Epithelial cell of esophagus (primary cell): Measurements from ENCODE around the gene SLC35F3.

ENCODE experiments used
- DNase-seq: peaks from one replicate; pipeline ENCODE4 v3.0.0; 2010; ENCODE audit warnings: low read depth
- H3K4me3 ChIP-seq: 2 replicates; pipeline ENCODE4 v1.5.1; 2011; ENCODE audit warnings: mild to moderate bottlenecking, low read length, control low read depth
- TF ChIP-seq, protein P1 (sequence below): IDR thresholded peaks from 2 replicates; pipeline ENCODE4 v1.5.1; 2011; ENCODE audit warnings: low read depth, mild to moderate bottlenecking, low read length, control low read depth, inconsistent platforms; ENCODE audit not compliant: insufficient read depth; ENCODE audit errors: missing control alignments

SLC35F3 gene

GRCh38 chr1:234103198-234103597 is 198.7 kb downstream of the SLC35F3 start:
- TF ChIP-seq, protein P1, sequence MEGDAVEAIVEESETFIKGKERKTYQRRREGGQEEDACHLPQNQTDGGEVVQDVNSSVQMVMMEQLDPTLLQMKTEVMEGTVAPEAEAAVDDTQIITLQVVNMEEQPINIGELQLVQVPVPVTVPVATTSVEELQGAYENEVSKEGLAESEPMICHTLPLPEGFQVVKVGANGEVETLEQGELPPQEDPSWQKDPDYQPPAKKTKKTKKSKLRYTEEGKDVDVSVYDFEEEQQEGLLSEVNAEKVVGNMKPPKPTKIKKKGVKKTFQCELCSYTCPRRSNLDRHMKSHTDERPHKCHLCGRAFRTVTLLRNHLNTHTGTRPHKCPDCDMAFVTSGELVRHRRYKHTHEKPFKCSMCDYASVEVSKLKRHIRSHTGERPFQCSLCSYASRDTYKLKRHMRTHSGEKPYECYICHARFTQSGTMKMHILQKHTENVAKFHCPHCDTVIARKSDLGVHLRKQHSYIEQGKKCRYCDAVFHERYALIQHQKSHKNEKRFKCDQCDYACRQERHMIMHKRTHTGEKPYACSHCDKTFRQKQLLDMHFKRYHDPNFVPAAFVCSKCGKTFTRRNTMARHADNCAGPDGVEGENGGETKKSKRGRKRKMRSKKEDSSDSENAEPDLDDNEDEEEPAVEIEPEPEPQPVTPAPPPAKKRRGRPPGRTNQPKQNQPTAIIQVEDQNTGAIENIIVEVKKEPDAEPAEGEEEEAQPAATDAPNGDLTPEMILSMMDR: no peak
- H3K4me3 ChIP-seq: no peak overlapping the region
- DNase-seq: no peak

DNA sequence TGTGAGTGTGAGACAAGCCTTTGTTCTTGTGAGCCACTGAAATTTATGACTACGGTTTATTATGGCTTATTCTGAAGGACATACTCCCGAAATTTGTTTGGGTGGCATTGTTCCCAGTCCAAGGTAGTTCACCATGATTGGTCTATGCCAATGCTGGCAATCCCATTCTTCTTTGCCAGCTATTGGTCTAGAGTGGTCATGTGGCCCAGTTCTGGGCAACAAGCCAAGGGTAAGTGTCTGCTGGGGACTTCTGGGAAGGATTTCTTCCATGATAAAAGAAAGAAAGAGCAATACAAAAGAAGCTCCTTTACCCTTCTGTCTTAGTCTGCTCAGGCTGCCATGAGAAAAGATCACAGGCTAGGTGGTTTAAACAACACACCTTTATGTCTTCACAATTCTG is 201.6 kb downstream of the SLC35F3 start:
- no peak overlapping the region for H3K4me3 ChIP-seq
- no peak for DNase-seq
- TF ChIP-seq, protein P1: no peak

DNA sequence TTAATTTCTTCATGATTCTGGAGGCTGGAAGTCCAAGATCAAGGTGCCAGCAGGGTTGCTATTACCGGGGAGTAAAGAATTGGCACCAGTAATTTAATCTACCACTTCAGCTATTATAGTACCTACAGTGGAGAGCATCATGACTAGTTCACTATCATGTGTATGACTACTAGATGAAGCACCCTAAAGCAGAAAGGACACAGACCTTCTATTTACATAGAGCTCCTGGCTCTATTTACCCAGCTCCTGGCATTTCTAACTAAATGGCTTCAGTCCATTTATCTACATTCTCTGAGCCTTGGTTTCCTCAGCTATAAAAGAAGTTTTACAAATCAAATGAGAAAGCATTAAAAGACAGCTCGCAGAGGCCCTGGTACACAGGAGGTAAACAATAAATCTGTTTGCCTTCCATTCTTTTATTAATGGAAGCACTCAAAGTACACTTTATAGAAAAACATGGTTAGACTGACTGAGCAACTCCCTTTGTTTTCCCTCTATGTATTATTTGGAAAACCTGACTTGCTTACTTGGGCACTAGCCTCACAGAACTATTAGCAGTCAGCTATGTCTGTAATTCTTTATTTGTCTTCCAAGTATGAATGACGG is 203.0 kb downstream of the SLC35F3 start:
- no peak for DNase-seq
- TF ChIP-seq, protein P1: no peak
- H3K4me3 ChIP-seq: no peak overlapping the region

GRCh38 chr1:234108921-234109320 is 204.4 kb downstream of the SLC35F3 start:
- H3K4me3 ChIP-seq: no peak overlapping the region
- peak; percentile 70 for DNase-seq
- TF ChIP-seq, protein P1: no peak

DNA sequence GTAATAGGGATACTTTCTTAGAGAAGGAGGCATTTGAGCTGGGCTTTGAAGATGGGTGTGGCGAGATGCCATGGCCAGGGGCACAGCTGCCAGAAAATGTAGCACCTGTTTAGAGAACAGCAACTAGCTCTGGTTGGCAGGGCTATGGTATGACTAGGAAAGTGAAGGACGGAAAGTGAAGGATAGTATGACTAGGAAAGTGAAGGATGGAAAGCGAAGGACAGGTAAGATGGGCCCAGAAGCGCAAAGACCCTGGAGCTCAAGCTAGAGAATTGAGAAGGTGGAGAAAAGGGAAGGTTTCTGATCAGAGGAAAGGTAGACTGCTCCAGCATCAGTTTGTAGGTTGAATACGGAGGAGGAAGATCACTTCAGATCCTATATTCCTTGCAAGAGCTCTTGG is 205.4 kb downstream of the SLC35F3 start:
- TF ChIP-seq, protein P1: no peak

GRCh38 chr1:234111458-234112142 is 207.1 kb downstream of the SLC35F3 start:
- TF ChIP-seq, protein P1: peak; percentile 36
- DNase-seq: peak; percentile 53
- H3K4me3 ChIP-seq: no peak overlapping the region

More for the DNA sequence above, 205.4 kb downstream of the SLC35F3 start:
- H3K4me3 ChIP-seq: no peak overlapping the region
- no peak for DNase-seq

DNA sequence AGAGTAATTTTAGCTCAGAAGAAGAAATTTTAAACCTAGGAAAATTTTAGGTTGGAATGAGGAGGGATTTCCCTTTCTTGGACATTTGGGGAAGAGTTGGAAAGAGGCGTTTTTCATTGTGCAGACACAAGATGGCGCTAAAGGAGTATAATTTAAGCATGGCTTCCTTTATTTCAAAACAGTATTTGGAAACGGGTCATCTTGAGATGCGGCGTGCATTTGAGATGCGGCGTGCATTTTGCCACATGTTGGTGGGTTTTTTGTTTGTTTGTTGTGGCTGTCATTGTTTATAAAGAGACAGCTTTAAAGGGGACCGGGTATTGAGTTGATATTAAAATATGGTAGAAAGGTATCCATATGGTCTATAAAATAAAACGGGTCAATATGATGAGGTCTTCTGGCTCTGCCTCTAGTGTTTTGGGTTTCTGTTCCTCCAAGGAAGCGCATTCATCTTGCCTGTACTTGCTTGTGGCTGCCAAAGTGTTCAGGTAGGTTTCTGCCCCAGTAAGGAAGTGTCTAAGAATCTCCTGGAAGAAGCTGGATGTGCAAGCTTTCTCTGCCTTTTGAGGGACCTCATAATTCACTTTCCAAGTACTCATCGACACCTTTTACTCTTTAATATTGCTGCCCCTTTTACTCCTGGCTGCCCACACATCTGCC is 210.3 kb downstream of the SLC35F3 start:
- peak; percentile 73 for DNase-seq
- H3K4me3 ChIP-seq: no peak overlapping the region
- TF ChIP-seq, protein P1: peak; percentile 75
